ENCODE results near the gene DMKN. TPM values are rescaled to one million over a fixed set of nuclear protein-coding genes. Genes with fewer than 3 reads are reported as not detected.

DMKN gene
- polyA plus RNA-seq, 3 donors: not detected

- Histone ChIP-seq H3K9ac (ENCODE audit: insufficient read depth, low read length, poor library complexity, severe bottlenecking) (peak within 1 kb of the TSS; percentile 78), H3K79me2 (ENCODE audit: insufficient read depth, low read length) (peaks cover 7% of the 10 kb centered on the region), H3K4me3 (replicated peaks in 1 of 3; ENCODE audit: low read depth in 2 of 3, low read length in 3 of 3) (peak within 1 kb of the TSS; percentile 9 to 73 (median 32)), H3K4me2 (replicated peaks; ENCODE audit: extremely low read depth, low read length, poor library complexity, severe bottlenecking) (peak within 1 kb of the TSS; percentile 75), H3K27ac (ENCODE audit: low read depth in 1 of 2, low read length in 2 of 2) (peak within 1 kb of the TSS; percentile 95 to 99), H3K4me1 (ENCODE audit: control insufficient read depth in 1 of 2, insufficient read depth in 2 of 2, low read length in 2 of 2) (peaks cover 76 to 92% of the 10 kb centered on the region in 2 donors), H3K36me3 (replicated peaks in 1 of 2; ENCODE audit: control insufficient read depth in 1 of 2, insufficient read depth in 2 of 2, low read length in 2 of 2) (no peaks in the 10 kb centered on the region), H4K20me1 (ENCODE audit: insufficient read depth, low read length) (no peaks in the 10 kb centered on the region), H3K27me3 (ENCODE audit: control insufficient read depth in 2 of 2, insufficient read depth in 2 of 2, low read length in 2 of 2) (no peaks in the 10 kb centered on the region), H2AFZ (ENCODE audit: insufficient read depth, low read depth, low read length, poor library complexity, severe bottlenecking) (no peak within 1 kb of the TSS), H3K9me3 (replicated peaks in 1 of 2; ENCODE audit: control insufficient read depth in 1 of 2, insufficient read depth in 1 of 2, low read length in 2 of 2) (no peaks in the 10 kb centered on the region)
- Mint-ChIP-seq H3K27ac (peak within 1 kb of the TSS; percentile 98 to 100 (median 100)), H3K27me3 (ENCODE audit: low read depth in 3 of 3) (peaks cover 0 to 15% (median 6%) of the 10 kb centered on the region in 3 donors), H3K9me3 (peaks cover 0 to 7% (median 1%) of the 10 kb centered on the region in 7 donors), H3K36me3 (peaks cover 15 to 23% of the 10 kb centered on the region in 2 donors), H3K4me3 (peak within 1 kb of the TSS; percentile 72 to 79), H3K4me1 (peaks cover 77% of the 10 kb centered on the region)
- intact Hi-C loops (cut with micrococcal nuclease): loop anchor here (2.0 to 10.0 kb wide), 4 partner anchors 15 to 457 kb away; partner anchors contain the start of genes HCST (in 1 of the 2), NFKBID (in 1 of the 2) and TYROBP (in 1 of the 2)
- WGBS (ENCODE audit: insufficient coverage): 25% methylated on average over 9 of the region's 12 CpGs
- DNase-seq: peak; percentile 59 to 80 (median 72)
- TF ChIP-seq, protein P1, sequence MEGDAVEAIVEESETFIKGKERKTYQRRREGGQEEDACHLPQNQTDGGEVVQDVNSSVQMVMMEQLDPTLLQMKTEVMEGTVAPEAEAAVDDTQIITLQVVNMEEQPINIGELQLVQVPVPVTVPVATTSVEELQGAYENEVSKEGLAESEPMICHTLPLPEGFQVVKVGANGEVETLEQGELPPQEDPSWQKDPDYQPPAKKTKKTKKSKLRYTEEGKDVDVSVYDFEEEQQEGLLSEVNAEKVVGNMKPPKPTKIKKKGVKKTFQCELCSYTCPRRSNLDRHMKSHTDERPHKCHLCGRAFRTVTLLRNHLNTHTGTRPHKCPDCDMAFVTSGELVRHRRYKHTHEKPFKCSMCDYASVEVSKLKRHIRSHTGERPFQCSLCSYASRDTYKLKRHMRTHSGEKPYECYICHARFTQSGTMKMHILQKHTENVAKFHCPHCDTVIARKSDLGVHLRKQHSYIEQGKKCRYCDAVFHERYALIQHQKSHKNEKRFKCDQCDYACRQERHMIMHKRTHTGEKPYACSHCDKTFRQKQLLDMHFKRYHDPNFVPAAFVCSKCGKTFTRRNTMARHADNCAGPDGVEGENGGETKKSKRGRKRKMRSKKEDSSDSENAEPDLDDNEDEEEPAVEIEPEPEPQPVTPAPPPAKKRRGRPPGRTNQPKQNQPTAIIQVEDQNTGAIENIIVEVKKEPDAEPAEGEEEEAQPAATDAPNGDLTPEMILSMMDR (IDR thresholded peaks at IDR 0.05): no peak
Observed at GRCh38 chr19:35447606-35448469, 65.6 kb downstream of the DMKN start, which contains the start of gene FFAR2. Gene FFAR2, plus strand, starts transcription at chr19:35448257. Its CDS starts 1,458 bp downstream, at chr19:35449715.

Other genes starting within 250 kb of the DMKN start
- 100 to 1,000 TPM in 1 of 3 donors, 1 to 10 TPM in 2; 2.7 to 248 (median 5.0) TPM for gene USF2, start 244.7 kb downstream of the DMKN start, polyA plus RNA-seq
- gene HAMP, start 231.1 kb downstream of the DMKN start, polyA plus RNA-seq: under 1 TPM in 1 of 3 donors, not detected in 2; 0.25 TPM
- gene MAG, start 221.5 kb downstream of the DMKN start, polyA plus RNA-seq: not detected
- 1 to 10 TPM in 1 of 3 donors, under 1 TPM in 2; 0.24 to 4.8 (median 0.88) TPM for gene CD22, start 184.5 kb downstream of the DMKN start, polyA plus RNA-seq
- gene FFAR1, start 165.7 kb downstream of the DMKN start, polyA plus RNA-seq: under 1 TPM in 1 of 3 donors, not detected in 2; 0.04 TPM
- 10 to 100 TPM in 1 of 3 donors, 1 to 10 TPM in 2; 1.2 to 17.9 (median 1.2) TPM for gene FFAR3, start 155.2 kb downstream of the DMKN start, polyA plus RNA-seq
- 1 to 10 TPM in 1 of 3 donors, under 1 TPM in 1, not detected in 1; 0.17 to 2.9 TPM for gene GPR42, start 142.6 kb downstream of the DMKN start, polyA plus RNA-seq
- gene FFAR2, start 65.4 kb downstream of the DMKN start, polyA plus RNA-seq: 10 to 100 TPM in 2 of 3 donors, 1 to 10 TPM in 1; 5.7 to 38.7 (median 10.8) TPM
- gene KRTDAP, start 23.2 kb downstream of the DMKN start, polyA plus RNA-seq: not detected
- not detected for gene SBSN, start 14.7 kb upstream of the DMKN start, polyA plus RNA-seq
- gene GAPDHS, start 19.8 kb upstream of the DMKN start, polyA plus RNA-seq: not detected
- gene TMEM147, start 32.0 kb upstream of the DMKN start, polyA plus RNA-seq: 100 to 1,000 TPM in 2 of 3 donors, 10 to 100 TPM in 1; 75.5 to 165 (median 165) TPM
- gene ATP4A, start 50.0 kb upstream of the DMKN start, polyA plus RNA-seq: not detected
- not detected for gene PMIS2, start 72.5 kb upstream of the DMKN start, polyA plus RNA-seq
- gene HAUS5, start 99.1 kb upstream of the DMKN start, polyA plus RNA-seq: 1 to 10 TPM in 1 of 3 donors, under 1 TPM in 2; 0.94 to 6.3 (median 0.99) TPM
- 10 to 100 TPM; 29.5 to 53.3 (median 50.3) TPM for gene RBM42, start 115.4 kb upstream of the DMKN start, polyA plus RNA-seq
- under 1 TPM; 0.17 to 0.93 (median 0.82) TPM for gene ETV2, start 128.1 kb upstream of the DMKN start, polyA plus RNA-seq
- 100 to 1,000 TPM; 611 to 948 (median 825) TPM for gene COX6B1, start 134.7 kb upstream of the DMKN start, polyA plus RNA-seq
- not detected for gene UPK1A, start 152.9 kb upstream of the DMKN start, polyA plus RNA-seq
- under 1 TPM in 1 of 3 donors, not detected in 2; 0.05 TPM for gene ZBTB32, start 190.9 kb upstream of the DMKN start, polyA plus RNA-seq
- 10 to 100 TPM in 1 of 3 donors, under 1 TPM in 2; 0.32 to 63.6 (median 0.65) TPM for gene KMT2B, start 204.4 kb upstream of the DMKN start, polyA plus RNA-seq
- gene IGFLR1, start 228.8 kb upstream of the DMKN start, polyA plus RNA-seq: 100 to 1,000 TPM in 2 of 3 donors, 10 to 100 TPM in 1; 80.5 to 144 (median 119) TPM
- gene U2AF1L4, start 231.8 kb upstream of the DMKN start, polyA plus RNA-seq: 100 to 1,000 TPM in 1 of 3 donors, 1 to 10 TPM in 2; 6.2 to 140 (median 8.7) TPM
- 100 to 1,000 TPM in 2 of 3 donors, 10 to 100 TPM in 1; 29.7 to 149 (median 129) TPM for gene PSENEN, start 232.0 kb upstream of the DMKN start, polyA plus RNA-seq
- gene LIN37, start 234.9 kb upstream of the DMKN start, polyA plus RNA-seq: 10 to 100 TPM in 1 of 3 donors, 1 to 10 TPM in 2; 5.6 to 28.6 (median 7.2) TPM
- not detected for gene HSPB6, start 243.4 kb upstream of the DMKN start, polyA plus RNA-seq
- 10 to 100 TPM in 1 of 3 donors, 1 to 10 TPM in 2; 1.8 to 14.7 (median 2.9) TPM for gene PROSER3, start 244.5 kb upstream of the DMKN start, polyA plus RNA-seq